Measurements from ENCODE around the gene ARFGAP3.

DNA sequence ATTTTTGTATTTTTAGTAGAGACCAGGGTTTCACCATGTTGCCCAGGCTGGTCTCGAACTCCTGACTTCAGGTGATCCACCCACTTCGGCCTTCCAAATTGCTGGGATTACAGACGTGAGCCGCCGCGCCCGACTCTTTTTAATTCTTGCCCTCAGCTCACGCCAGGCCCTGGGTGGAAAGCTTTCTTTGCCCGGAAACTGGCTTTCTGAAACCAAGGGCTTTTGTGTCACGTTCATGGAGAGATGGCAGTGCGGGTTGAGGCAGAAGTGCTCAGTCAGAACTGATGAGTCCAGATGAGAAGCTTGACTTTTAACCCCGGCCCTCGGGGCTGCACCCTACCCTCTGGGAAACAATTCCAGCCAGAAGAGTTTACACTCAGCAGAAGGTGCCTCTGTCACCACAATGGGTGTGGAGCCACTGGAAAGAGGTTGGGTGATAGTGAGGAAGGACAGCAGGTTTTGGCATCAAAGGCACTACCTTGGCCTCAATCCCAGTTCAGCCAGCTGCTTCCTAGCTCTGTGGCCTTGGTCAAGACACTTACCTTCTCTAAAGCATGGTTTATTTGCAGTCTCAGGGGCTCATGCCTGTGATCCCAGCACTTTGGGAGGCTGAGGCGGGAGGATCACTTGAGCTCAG lies 890 bp upstream of the ARFGAP3 start:
- TF ChIP-seq CTCF (IDR thresholded peaks at IDR 0.05) (no peak), POLR2A (IDR thresholded peaks at IDR 0.05) (no peak)
